ENCODE results near the gene PSMD6.

GRCh38 chr3:64055076-64055475 lies 31.8 kb upstream of the PSMD6 start:
- TF ChIP-seq, protein P1, sequence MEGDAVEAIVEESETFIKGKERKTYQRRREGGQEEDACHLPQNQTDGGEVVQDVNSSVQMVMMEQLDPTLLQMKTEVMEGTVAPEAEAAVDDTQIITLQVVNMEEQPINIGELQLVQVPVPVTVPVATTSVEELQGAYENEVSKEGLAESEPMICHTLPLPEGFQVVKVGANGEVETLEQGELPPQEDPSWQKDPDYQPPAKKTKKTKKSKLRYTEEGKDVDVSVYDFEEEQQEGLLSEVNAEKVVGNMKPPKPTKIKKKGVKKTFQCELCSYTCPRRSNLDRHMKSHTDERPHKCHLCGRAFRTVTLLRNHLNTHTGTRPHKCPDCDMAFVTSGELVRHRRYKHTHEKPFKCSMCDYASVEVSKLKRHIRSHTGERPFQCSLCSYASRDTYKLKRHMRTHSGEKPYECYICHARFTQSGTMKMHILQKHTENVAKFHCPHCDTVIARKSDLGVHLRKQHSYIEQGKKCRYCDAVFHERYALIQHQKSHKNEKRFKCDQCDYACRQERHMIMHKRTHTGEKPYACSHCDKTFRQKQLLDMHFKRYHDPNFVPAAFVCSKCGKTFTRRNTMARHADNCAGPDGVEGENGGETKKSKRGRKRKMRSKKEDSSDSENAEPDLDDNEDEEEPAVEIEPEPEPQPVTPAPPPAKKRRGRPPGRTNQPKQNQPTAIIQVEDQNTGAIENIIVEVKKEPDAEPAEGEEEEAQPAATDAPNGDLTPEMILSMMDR (IDR thresholded peaks at IDR 0.05): no peak
- no peak for TF ChIP-seq EP300 (IDR thresholded peaks at IDR 0.05)
